Activated CD8-positive, alpha-beta T cell treated with anti-CD3 and anti-CD28 coated beads for 36 hours (primary cell): Measurements from ENCODE around the gene PARVA. TPM values are rescaled to one million over a fixed set of nuclear protein-coding genes. Genes with fewer than 3 reads are reported as not detected.

Experiments used
- ATAC-seq: fragments of 200-7000 bp; cut with Tn5 transposase; one replicate; pipeline ENCODE4 v1.10.0; 2021; ENCODE audit warnings: mild to moderate bottlenecking, moderate library complexity
- CTCF ChIA-PET: fragments of 350-600 bp; sonication (Branson Sonifier 250); formaldehyde crosslinking; loops from one replicate; lab custom pipeline; 2021; ENCODE audit warnings: antibody characterized with exemption; lab: Charles Lee
- POLR2A ChIA-PET: fragments of 350-600 bp; sonication (Branson Sonifier 250); formaldehyde crosslinking; loops from one replicate; lab custom pipeline; 2021; ENCODE audit warnings: antibody characterized with exemption; lab: Charles Lee
- DNase-seq: peaks from one replicate; pipeline ENCODE4 v3.0.0-alpha.2; 2020
- H3K27ac Mint-ChIP-seq: one replicate; pipeline ENCODE4 v1.8.0; 2021; ENCODE audit warnings: mild to moderate bottlenecking, mixed read lengths
- H3K27me3 Mint-ChIP-seq: one replicate; pipeline ENCODE4 v1.8.0; 2021; ENCODE audit warnings: mixed read lengths
- H3K36me3 Mint-ChIP-seq: one replicate; pipeline ENCODE4 v1.8.0; 2021; ENCODE audit warnings: low read depth, mixed read lengths
- H3K4me1 Mint-ChIP-seq: one replicate; pipeline ENCODE4 v1.8.0; 2021; ENCODE audit warnings: low read depth, mixed read lengths
- H3K4me3 Mint-ChIP-seq: one replicate; pipeline ENCODE4 v1.8.0; 2021; ENCODE audit warnings: mild to moderate bottlenecking, moderate library complexity, mixed read lengths
- H3K9me3 Mint-ChIP-seq: one replicate; pipeline ENCODE4 v1.8.0; 2021; ENCODE audit warnings: mixed read lengths
- CTCF ChIP-seq: fragments of 200-600 bp; IDR thresholded peaks from one replicate; pipeline ENCODE4 v1.8.0; 2022; ENCODE audit warnings: antibody characterized with exemption, mild to moderate bottlenecking
- intact Hi-C: fragments of 100-400 bp; cut with micrococcal nuclease; formaldehyde crosslinking; loops from one replicate; pipeline ENCODE4 v1.10.0; 2022
- total RNA-seq, 2 experiments: library from RNA; stranded (reverse); gene quantifications; one replicate each; pipeline ENCODE4 v1.2.3, GENCODE V29; 2021

Gene PARVA
- total RNA-seq, 2 experiments from 2014 or later = not detected

GRCh38 chr11:12376259-12377081, 901 bp upstream of the PARVA start:
- no peak overlapping the region for H3K27ac Mint-ChIP-seq
- H3K27me3 Mint-ChIP-seq = peaks cover 18% of the 10 kb centered on the region
- intact Hi-C loops = no loop called here
- ATAC-seq (no peak), DNase-seq (no peak)
- POLR2A ChIA-PET = interaction anchor here (0.6 kb wide), 1 partner anchor 16 kb away, joined by 3 read pairs; no protein-coding TSS in a partner anchor
- H3K36me3 Mint-ChIP-seq = no peaks in the 10 kb centered on the region
- H3K4me3 Mint-ChIP-seq = peak overlapping the region; percentile 42
- CTCF ChIA-PET = interaction anchor here (0.8 to 1.4 kb wide), 5 partner anchors 11 to 45 kb away, joined by 3 read pairs; no protein-coding TSS in a partner anchor
- no peak for TF ChIP-seq CTCF
- H3K4me1 Mint-ChIP-seq = peaks cover 8% of the 10 kb centered on the region
- peaks cover 6% of the 10 kb centered on the region for H3K9me3 Mint-ChIP-seq

- ChIA-PET CTCF (no interaction called here), POLR2A (no interaction called here)
- H3K4me3 Mint-ChIP-seq = peak overlapping the region; percentile 65
- peaks cover 8% of the 10 kb centered on the region for H3K4me1 Mint-ChIP-seq
- intact Hi-C loops = no loop called here
- ATAC-seq = peak; percentile 30
- no peaks in the 10 kb centered on the region for H3K36me3 Mint-ChIP-seq
- peaks cover 6% of the 10 kb centered on the region for H3K9me3 Mint-ChIP-seq
- no peak for TF ChIP-seq CTCF
- H3K27me3 Mint-ChIP-seq = peaks cover 18% of the 10 kb centered on the region
- no peak overlapping the region for H3K27ac Mint-ChIP-seq
- DNase-seq = no peak
Observed at GRCh38 chr11:12377824-12378593, 638 bp downstream of the PARVA start.

GRCh38 chr11:12380565-12381325, 3.4 kb downstream of the PARVA start:
- DNase-seq = no peak
- no peak for TF ChIP-seq CTCF
- POLR2A ChIA-PET = no interaction called here
- Mint-ChIP-seq H3K9me3 (no peaks in the 10 kb centered on the region), H3K27me3 (peaks cover 18% of the 10 kb centered on the region), H3K4me1 (peaks cover 8% of the 10 kb centered on the region), H3K4me3 (no peak overlapping the region), H3K27ac (no peak overlapping the region), H3K36me3 (no peaks in the 10 kb centered on the region)
- intact Hi-C loops = no loop called here
- no peak for ATAC-seq
- CTCF ChIA-PET = interaction anchor here (0.8 to 2.4 kb wide), 2 partner anchors 49 to 196 kb away, joined by 3 to 8 read pairs; no protein-coding TSS in a partner anchor

GRCh38 chr11:12381875-12382274, 4.5 kb downstream of the PARVA start:
- no peak for TF ChIP-seq CTCF
- Mint-ChIP-seq H3K4me1 (peaks cover 4% of the 10 kb centered on the region), H3K4me3 (no peak overlapping the region), H3K36me3 (no peaks in the 10 kb centered on the region), H3K27ac (no peak overlapping the region), H3K27me3 (peaks cover 12% of the 10 kb centered on the region), H3K9me3 (no peaks in the 10 kb centered on the region)
- intact Hi-C loops = no loop called here
- DNase-seq (no peak), ATAC-seq (no peak)
- POLR2A ChIA-PET = no interaction called here
- CTCF ChIA-PET = interaction anchor here (2.4 kb wide), 1 partner anchor 50 kb away, joined by 8 read pairs; no protein-coding TSS in a partner anchor
